Medulla oblongata (tissue), 1 donor: ENCODE measurements around the gene AKAP6.

Source experiments
- DNase-seq: peaks from one replicate; pipeline ENCODE4 v3.0.0-alpha.2; 2015; ENCODE audit errors: extremely low spot score

AKAP6 gene

GRCh38 chr14:32525591-32525990 is 196.5 kb downstream of the AKAP6 start:
- no peak for DNase-seq

- no peak for DNase-seq
Observed at GRCh38 chr14:32530800-32531199, 201.7 kb downstream of the AKAP6 start.

DNA sequence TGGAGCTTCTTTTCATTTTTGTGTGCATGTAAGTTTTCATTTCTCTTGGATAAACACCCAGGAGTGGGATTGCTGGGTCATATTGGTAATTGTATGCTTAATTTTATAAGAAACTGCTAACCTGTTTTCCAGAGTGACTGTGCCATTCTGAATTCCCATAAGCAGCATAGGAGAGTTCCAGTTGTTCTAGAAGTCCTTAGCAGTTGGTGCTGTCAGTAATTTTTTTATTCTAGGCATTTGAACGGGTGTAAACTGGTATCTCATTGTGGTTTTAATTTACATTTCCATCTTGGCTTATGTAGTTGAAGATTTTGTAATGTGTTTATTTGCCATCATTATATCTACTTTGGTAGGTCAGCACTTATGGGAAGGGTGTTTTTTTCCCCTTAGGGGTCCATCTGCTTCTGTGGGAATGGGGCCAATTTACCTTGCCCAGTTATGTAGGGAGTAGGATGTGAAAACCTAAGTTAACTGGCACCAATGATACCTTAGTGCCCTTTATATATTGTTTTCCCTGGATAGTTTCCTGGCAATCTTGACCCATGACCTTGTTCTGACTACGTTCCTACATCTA is 202.9 kb downstream of the AKAP6 start:
- DNase-seq: no peak

GRCh38 chr14:32534145-32534544 is 205.0 kb downstream of the AKAP6 start:
- no peak for DNase-seq

GRCh38 chr14:32536175-32536574 is 207.1 kb downstream of the AKAP6 start:
- no peak for DNase-seq

DNA sequence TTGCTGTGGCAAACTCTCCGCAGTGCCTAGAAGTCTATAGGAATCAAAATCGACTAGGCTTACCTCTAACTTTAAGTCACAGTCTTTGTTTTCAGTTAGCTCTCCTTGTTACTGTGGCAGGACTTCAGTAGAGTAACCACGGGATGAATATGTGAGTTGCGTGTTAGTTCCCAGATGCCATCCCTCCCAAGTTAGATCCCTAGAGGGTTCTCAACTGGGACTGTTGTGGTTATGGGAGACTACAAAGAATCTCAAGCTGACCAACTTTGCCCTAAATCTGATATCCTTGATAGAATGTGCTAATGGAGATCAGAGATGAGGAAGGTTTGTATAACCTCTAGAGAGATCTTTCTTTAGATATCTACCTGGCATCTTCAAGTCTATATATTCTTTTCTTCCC is 208.1 kb downstream of the AKAP6 start:
- DNase-seq: no peak

DNA sequence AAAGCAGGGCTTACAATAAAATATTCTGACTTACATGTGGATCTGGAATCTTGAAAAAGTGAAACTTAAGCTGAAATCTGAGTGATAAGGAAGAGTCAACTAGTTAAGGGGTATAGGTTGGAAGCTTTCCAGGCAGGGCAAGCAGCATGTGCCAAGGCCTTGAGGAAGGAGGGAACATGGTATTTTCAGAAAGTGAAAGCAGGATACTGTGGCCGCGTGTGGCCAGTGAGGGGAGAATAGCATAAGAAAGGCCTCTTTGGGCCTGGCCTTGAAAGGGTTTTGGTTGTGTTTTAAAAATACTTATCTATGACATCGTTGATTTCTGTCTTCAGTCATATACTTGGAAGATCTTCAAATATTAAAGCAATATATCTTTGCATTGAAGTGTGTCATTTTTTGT is 213.4 kb downstream of the AKAP6 start:
- DNase-seq: no peak

- DNase-seq: no peak
Observed at GRCh38 chr14:32545095-32545494, 216.0 kb downstream of the AKAP6 start.

DNA sequence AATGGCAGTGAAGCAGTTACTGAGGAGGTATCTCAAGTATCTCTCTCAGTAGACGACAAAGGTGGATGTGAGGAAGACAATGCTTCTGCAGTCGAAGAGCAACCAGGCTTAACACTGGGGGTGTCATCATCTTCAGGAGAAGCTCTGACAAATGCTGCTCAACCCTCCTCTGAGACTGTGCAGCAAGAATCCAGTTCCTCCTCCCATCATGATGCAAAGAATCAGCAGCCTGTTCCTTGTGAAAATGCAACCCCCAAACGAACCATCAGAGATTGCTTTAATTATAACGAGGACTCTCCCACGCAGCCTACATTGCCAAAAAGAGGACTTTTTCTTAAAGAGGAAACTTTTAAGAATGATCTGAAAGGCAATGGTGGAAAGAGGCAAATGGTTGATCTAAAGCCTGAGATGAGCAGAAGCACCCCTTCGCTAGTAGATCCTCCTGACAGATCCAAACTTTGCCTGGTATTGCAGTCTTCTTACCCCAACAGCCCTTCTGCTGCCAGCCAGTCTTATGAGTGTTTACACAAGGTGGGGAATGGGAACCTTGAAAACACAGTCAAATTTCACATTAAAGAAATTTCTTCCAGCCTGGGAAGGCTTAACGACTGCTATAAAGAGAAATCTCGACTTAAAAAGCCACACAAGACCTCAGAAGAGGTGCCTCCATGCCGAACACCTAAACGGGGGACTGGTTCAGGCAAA is 216.6 kb downstream of the AKAP6 start:
- DNase-seq: no peak

DNA sequence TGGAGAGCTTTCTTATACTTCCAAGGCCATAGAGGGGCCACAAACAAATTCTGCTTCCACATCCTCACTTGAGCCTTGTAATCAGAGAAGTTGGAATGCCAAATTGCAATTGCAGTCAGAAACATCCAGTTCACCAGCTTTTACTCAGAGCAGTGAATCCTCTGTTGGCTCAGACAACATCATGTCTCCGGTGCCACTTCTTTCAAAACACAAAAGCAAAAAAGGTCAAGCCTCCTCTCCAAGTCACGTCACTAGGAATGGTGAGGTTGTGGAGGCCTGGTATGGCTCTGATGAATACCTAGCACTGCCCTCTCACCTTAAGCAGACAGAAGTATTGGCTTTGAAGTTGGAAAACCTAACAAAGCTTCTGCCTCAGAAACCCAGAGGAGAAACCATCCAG is 217.1 kb downstream of the AKAP6 start:
- no peak for DNase-seq

GRCh38 chr14:32552766-32553165 is 223.7 kb downstream of the AKAP6 start:
- no peak for DNase-seq

DNA sequence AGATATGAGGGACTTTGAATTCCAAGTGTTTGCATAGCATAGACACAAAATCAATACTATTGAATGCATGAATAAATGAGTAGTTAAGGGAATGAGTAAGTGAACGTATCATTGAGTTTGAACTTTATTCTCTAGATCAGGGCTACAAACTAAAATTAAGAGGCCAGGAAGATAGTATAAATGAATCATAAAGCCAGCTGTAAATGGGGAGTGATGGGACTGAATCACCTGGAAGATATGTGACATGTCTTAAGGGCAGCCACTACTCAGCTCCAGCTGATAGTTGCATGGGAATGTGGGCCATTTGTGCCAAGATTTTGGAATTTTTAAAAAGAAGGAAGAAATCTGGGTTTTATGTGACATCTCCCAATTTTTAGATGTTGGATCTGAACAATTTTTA is 229.9 kb downstream of the AKAP6 start:
- no peak for DNase-seq

DNA sequence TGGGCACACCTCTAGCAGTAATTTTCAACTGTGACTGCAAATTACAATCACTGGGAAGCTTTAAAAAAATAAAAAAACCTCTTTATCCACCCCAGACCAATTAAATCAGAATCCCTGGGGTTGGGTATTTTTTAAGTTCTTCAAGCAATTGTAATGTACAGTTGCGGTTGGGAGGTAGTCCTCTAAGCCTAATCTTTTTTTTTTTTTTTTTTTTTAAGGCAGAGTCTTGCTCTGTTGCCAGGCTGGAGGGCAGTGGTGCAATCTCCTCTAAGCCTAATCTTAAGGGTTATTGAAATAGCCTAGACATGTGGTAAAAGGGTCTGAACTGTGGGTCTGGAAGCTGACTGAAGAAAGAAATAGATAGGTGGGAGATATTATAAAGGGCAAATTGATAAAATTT is 230.5 kb downstream of the AKAP6 start:
- no peak for DNase-seq

GRCh38 chr14:32560209-32560857 is 231.2 kb downstream of the AKAP6 start:
- peak; percentile 91 for DNase-seq

GRCh38 chr14:32561520-32561919 is 232.4 kb downstream of the AKAP6 start:
- DNase-seq: no peak

GRCh38 chr14:32564596-32564995 is 235.5 kb downstream of the AKAP6 start:
- peak; percentile 38 for DNase-seq

DNA sequence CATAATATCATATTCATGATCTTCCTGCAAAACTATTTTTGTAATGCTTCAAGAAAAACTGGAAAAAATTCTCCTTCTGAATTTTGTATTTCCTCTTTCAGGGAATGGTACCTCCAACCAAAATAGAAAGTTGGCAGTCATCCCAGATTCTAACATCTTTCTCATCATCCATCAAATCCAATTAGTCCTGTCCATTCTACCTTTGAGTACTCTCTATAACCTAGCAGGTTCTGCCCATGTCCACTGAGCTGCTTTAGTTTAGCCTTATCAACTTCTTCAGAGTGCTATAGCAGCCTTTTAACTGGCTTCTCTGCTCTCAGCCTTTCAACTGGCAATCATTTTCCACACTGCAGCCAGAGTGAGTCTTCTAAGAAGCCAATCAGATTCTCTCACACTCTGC is 236.2 kb downstream of the AKAP6 start:
- DNase-seq: no peak

- DNase-seq: peak; percentile 53
Observed at GRCh38 chr14:32567543-32568384, 238.7 kb downstream of the AKAP6 start.

DNA sequence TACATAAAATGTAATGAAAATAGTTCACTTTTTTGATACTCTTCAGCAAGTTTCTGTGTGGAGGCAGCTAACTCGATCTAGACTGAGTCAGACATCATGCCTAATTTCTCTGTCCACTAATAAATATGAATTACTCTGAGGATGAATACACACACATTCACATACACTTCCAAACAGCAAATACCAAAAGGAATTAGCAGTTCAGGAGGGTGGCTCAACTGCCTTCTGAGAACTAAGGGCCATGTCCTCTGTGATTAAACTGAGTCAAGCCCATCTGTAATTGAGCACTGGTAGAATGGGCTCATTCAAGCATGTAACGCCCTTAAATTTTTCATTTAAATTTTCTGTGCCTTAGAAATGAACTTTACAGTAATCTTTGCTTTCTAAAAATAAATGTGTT is 242.5 kb downstream of the AKAP6 start:
- no peak for DNase-seq

DNA sequence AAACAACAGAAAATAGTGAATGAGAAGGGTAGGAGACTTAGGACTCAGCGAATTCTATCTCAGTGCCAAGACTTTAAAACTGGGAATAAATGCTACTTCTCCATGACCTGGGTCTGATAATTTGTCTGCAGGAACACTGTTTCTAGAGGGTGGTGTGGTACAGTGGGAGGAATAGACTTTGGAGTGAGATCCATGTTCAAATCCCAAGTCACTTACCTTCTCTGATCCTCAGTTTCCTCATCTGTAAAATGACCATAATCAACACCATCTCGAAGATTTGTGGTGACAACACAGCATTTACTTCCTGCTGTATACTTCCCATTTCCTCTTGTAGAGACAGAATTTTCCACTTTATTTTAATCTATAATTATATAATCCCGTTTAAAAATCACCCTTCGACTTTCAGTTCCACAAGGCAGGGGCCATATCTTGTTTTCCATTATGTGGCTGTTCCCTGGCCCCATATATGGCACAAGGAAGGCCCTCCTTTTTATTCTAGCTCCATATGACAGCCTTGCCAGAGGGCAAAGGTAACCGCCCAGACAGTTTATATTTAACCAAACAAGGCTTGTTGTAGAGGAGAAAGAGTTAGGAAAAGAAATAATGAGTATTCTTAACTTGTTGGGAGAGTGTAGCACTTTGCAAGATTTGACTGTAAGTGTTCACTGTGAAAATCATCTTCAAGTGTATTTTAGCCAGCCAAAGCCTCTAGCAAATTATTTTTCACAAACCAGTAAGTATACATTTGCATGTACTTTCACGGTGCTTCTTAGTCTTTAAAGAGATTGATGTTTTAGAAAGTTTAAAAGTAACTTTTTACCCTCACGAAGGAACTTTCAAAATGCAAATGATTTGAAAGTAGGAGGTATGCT is 243.1 kb downstream of the AKAP6 start:
- no peak for DNase-seq

DNA sequence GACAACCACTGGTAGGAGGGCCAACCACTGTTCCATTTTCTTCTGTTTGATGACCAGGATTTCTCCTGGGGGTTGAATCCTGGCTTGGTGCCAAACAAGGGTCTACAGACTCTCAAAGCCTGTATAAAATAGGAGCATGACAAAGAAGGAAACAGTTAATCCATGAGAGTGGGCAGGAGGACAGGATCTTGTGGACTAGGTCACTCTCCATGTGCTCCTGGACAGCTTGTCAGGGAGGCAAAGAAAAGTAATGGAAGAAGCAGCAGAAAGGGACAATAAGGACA is 243.7 kb downstream of the AKAP6 start:
- DNase-seq: no peak

DNA sequence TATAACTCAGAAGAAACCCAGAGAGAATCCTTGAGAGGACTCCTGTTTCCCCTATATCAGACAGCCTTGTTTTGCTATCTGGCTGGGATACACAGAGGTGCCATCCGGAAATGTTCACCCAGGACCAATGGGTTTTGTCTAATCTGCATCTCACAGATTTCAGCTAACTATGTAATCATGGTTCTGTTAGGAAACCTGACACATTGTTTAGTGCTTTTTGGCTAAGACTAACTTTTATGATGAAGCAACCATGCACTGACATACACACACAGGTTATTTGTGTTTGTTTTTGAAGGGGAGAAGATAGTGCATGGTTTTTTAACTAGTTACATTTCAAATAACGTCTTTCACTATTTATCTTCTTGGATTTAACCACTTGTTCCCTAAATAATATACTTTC is 245.2 kb downstream of the AKAP6 start:
- DNase-seq: no peak
